T47D (cell line): ENCODE measurements around the gene SLC14A1.
"Not testable (repeated sequence)": the region's sequence is repeated elsewhere in the genome, so short reads cannot be mapped to it uniquely, and the experiment has no call there.

ENCODE experiments used
- DNase-seq, 2 experiments: peaks; one replicate each; pipeline versions ENCODE4 v3.0.0 to v3.0.0-alpha.2; 2011 to 2012; ENCODE audit warnings: low read depth in 1 of 2, low spot score in 1 of 2
- JUND ChIP-seq: IDR thresholded peaks from 2 replicates; pipeline ENCODE4 v1.6.1; 2012; ENCODE audit warnings: low read depth
- in situ Hi-C: cut with HindIII; loops from 2 replicates; pipeline ENCODE4 v1.10.0; 2016; ENCODE audit warnings: low sequenced_read_pairs, low pct_unique_long_range_greater_than_20kb

The SLC14A1 gene

GRCh38 chr18:45751766-45752165, 27.8 kb downstream of the SLC14A1 start:
- TF ChIP-seq JUND: no peak
- DNase-seq: no peak
- in situ Hi-C loops: no loop called here

DNA sequence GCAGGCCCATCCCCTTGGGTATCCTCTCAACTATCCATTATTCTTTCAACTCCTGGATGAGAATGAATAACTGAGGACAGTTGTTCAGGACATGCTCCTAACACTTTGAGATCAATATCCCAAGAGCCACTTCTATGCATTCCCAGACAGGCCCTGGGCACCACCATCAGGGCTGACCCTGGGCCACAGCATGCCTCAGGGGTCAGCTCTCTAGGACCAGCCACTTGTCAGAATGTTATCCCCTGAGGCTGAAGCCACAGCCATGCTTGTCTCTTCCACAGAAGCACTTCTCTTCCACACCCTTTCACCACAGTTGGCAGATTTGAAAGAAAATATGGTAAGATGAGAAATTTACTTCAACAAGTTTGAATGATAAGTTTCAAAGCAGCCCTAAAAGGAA, 28.7 kb downstream of the SLC14A1 start:
- no peak for DNase-seq
- in situ Hi-C loops: no loop called here

DNA sequence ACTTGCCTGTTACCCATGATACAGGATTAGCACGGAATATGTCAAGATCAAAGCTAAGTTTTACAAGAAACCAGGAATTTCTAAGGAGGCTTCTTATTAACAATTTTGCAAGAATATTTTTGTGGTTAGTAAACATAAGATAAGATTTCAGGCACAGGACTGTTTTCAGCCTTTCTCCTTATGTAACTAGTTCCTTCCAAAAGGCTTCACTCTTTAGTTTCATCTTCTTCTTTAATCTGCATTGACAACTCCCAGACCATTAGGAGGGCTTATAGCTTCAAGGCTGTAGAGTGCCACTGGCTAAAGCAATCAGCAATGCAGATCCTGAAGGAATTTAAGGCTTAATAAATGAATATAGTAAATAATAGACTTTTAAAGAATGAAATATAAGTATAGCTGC, 29.3 kb downstream of the SLC14A1 start:
- TF ChIP-seq JUND: no peak
- in situ Hi-C loops: no loop called here
- DNase-seq: no peak

More for the DNA sequence above, 28.7 kb downstream of the SLC14A1 start:
- TF ChIP-seq JUND: no peak

GRCh38 chr18:45755934-45756333, 32.0 kb downstream of the SLC14A1 start:
- TF ChIP-seq JUND: no peak
- in situ Hi-C loops: no loop called here
- DNase-seq: peak in 1 of 2 experiments; percentile 29

- no peak for TF ChIP-seq JUND
- in situ Hi-C loops: no loop called here
Observed at GRCh38 chr18:45757005-45757404, 33.0 kb downstream of the SLC14A1 start.

GRCh38 chr18:45757644-45758043, 33.7 kb downstream of the SLC14A1 start:
- DNase-seq, in situ Hi-C loops: not testable (repeated sequence)

More at GRCh38 chr18:45757005-45757404, 33.0 kb downstream of the SLC14A1 start:
- DNase-seq: no peak

DNA sequence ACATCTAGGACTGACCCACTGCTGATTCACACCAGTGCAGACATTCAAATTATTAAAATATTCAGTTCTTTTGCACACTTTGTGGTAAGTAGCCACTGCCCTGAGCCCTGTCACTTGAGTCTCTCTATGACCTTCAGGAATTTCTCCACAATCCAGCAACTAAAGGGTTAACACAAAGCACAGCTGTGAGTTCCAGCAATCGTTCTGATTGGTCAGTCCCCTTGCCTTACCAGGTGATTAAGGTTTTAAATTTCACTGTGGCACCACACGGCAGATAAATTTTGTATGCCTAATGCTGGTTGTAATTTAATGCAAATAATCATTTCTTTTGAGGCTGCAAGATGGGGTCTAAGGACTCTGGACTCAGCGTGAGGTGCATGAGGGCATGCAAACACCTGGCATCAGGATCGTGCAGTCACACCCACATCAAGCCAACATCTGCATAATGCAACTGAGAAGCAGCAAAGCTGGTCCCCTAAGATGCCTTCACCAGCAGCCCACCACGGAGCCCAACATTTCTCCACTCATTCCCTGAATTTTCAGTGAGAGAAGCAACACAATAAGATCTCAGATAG, 36.6 kb downstream of the SLC14A1 start:
- in situ Hi-C loops: no loop called here
- no peak for TF ChIP-seq JUND
- peak in 1 of 2 experiments; percentile 33 for DNase-seq

DNA sequence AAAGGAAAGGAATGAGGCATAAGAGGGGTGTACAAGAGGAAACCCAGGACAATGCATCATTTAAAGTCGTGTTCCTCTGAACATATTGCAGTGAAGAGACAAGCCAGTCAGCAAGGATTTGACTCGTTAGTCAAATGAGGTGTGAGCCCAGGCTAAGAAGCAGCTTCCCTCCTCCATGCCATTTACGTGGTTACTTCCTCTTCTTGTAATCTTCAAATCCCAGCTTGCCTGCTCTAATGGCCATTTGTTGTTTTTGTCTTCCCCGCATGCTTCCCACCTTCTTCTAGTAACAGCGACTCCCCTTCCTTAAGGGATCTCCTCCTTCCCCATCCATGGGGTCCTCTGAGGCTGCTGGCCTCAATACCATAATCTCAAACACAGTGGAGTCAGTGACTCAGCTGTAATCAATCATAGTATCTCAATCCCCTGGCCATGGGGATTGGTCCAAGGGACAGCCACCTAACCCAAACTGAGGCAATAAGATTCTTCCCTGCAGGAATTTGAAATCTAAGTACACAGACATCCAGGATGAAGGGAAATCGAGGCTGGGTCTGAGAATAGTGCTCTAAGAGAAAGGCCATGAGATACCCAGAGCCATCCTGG, 37.6 kb downstream of the SLC14A1 start:
- DNase-seq: no peak
- in situ Hi-C loops: no loop called here
- no peak for TF ChIP-seq JUND

DNA sequence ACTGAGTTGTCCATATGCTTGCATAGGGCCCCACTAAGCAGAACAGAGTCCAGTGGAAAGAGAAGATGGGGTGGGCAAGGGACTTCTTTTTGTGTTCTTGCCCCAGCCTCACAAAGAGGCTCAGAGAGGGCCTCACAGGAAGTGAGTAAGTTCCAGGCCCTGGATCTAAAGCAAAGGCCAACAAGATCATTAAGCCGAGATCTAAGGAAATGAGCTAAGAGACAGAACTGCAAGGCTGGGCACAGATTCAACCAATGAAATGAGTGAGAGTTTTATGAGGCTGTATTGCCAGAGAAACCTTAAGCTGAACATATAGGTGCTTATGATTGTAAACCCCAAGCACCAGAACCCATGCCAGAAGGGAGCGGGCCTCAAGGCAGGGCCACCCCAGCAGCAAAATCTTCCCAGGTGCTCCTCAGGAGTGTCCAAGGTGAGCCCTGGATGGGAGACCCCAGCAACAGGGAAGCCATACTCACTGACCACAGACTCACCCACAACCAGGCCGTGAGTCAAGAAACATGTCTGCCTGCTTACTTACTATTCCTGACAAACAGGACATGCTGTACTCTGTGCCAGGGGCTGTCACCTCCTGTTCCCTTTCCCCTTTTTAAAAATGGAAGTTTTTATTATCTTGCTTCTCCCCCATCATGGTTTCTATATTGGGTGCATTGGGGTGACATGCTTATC, 40.2 kb downstream of the SLC14A1 start:
- DNase-seq: no peak
- no peak for TF ChIP-seq JUND
- in situ Hi-C loops: no loop called here

GRCh38 chr18:45765796-45766195, 41.8 kb downstream of the SLC14A1 start:
- DNase-seq: no peak
- in situ Hi-C loops: no loop called here
- TF ChIP-seq JUND: no peak

DNA sequence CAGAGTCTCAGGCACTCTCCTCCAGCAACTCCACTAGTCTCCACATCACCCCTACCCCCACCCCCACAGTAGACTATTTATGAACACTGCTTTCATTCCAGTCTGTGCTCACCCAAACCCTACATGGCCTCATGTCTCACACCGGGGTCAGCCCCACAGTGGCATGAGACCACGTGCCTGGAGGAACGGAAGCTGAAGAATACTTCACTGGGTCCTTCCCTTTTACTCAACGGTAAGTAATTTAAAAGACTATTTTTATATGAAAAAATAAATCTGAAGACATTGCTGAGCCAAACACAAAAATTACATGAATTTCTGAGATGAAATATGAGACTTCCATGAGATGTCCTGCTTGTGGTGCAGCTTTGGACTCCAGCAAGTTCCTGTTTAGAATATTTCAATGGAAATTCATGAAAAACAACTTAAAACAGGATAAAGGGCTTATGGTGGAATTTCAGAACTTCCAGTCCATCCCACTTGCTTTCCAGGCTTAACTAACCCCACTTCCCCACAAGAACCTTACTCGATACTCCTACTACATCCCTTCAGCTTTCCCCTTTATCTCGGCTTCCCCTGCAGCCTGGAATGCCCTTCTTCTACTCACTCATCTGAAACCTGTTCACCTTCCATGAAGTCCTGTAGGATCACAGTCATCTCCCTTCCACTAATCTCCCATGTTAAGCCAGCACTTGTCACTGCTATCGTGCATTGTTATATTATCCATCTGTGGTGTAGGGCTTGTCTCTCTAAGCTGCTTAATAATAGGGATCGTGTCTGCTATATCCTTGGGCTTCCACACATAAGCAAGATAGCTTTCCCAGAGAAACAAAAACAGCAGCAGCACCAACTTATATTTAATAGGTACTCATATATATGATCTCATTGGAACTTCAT, 47.9 kb downstream of the SLC14A1 start:
- DNase-seq: no peak
- in situ Hi-C loops: no loop called here
- TF ChIP-seq JUND: no peak

- peak; percentile 28 to 49 for DNase-seq
- TF ChIP-seq JUND: no peak
- in situ Hi-C loops: no loop called here
Observed at GRCh38 chr18:45774065-45774521, 50.1 kb downstream of the SLC14A1 start.
